Measurements from ENCODE around the gene RFTN1.
"Not testable (repeated sequence)": the region's sequence is repeated elsewhere in the genome, so short reads cannot be mapped to it uniquely, and the experiment has no call there.

The RFTN1 gene

GRCh38 chr3:16317561-16317945 is 195.9 kb downstream of the RFTN1 start:
- DNase-seq, result no peak

DNA sequence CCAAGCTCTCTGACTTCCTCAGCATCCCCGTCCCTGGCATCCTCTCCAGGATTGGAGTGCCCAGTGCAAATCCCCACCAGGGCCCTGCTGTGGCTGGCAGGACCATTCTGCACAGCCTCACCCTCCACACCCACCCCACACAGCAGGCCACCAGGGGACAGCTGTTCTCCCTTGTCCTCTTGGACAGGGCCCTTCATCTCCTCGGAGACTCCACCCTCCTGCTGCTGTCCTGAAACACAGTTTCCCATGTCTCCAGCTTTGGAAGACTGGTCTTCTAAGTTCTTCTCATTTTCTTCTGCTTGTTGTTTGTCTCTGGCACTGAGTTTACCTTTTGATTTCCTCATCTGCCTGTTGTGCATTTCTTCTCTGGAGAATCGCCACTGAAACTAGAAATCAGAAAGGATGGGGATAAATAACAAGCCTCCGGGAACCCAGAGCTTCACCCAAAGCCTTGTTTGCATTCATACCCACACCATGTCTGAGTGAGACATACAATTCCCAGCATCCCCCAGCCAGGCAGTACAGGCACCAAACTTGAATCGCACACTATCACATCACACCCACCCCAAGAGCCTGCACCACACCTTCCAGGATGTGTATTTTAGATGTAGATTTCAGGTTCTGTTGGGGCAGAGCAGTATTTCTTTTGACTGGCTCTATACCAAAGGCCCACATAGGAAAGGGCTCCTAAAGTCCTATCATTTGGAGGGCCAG is 196.5 kb downstream of the RFTN1 start:
- no peak for DNase-seq

DNA sequence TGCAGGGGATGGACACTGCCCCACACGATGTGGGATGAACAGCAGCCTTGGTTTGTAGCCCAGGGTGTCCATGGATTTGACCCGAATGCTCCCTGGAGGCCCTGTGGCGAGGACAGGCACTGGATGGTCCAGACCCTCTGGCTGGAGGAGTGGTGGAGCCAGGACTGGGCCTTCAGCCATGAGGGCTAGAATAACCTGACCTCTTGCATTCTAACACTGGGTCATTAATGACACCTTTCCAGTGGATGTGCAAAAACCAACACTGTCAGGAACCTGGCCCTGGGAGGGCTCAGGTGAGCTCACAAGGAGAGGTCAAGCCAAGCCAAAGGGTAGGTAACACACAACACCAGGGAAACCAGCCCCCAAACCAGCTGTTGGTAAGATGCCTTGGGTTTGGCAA is 197.1 kb downstream of the RFTN1 start:
- no peak for DNase-seq

DNA sequence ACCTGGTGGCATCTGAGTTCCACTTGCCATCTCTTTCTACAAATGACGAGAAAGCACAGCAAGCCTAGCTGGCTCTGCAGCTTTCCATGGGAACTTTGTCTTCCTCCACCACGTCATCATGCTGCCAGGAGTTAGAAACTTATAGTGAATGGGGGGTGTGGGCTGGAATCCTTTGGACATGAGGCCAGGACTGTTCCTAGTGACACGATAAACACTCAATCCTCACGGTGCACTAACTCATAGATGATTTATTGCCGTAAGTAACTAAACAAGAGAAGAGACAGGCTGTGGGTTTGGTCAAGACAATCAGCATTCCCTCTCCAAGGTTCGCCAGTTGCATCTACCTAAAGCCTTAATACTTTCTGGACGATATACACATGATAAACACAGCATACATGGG is 197.9 kb downstream of the RFTN1 start:
- no peak for DNase-seq

GRCh38 chr3:16313886-16314645 is 199.4 kb downstream of the RFTN1 start:
- DNase-seq, result no peak

DNA sequence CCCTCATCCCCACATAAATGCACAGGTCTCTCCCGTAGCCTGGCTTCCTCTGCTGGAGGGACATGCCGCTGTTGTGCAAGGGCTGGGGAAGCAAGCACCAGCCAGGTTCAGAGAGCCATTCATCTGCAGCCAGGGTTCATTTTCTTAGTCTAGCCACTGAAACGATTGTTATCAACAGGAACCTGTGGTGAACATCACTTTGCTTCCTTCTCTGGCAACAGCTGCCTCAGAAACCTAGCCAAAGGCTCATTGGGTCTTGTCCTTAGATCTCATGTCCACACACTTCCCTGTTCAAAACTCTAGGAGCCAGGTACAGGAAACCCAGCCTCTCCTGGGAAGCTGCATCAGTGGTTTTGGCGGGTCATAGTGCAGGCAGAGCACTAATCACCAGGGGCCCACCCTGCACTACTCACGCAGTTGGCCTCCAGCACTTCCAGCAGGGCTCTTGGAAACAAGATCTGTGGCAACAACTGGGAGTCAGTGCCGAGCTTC is 201.5 kb downstream of the RFTN1 start:
- DNase-seq, result peak; percentile 77

GRCh38 chr3:16310486-16310885 is 203.0 kb downstream of the RFTN1 start:
- not testable (repeated sequence) for DNase-seq

GRCh38 chr3:16309558-16309957 is 203.9 kb downstream of the RFTN1 start:
- peak; percentile 85 for DNase-seq

- no peak for DNase-seq
Observed at GRCh38 chr3:16308727-16309126, 204.8 kb downstream of the RFTN1 start.

DNA sequence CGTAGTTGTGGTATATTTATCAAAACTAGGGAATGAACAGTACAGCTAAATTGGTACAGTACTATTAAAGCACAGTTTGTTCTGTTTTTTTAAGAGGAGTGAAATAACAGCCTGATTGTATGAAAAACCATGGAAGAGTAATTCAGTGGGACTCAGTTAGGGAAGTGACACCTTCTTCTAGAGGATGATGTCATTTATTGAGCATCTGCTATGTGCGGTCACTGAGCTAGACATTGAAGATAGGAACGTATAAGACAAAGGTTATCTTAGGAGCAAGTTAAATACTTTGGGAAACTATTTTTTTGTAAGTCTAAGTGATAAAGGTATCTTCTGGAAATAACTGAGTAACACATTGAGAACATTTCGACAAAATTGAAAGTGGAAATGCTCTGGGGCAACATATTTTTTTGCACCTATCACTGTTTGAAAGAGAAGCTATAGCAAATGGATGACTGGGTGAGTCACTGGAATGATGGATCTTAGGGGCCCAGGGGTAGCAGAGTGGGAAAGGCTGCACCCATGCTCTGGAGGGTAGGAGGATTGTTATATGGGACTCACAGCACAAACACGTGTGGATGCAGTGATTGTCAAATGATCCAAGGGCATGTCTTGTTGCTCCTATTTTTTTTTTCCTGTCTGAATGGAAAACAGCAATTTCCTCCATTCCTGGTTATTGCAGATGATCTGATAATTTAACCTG is 205.5 kb downstream of the RFTN1 start:
- DNase-seq, result no peak

GRCh38 chr3:16305111-16305541 is 208.4 kb downstream of the RFTN1 start:
- DNase-seq, result peak; percentile 71

GRCh38 chr3:16304061-16305010 is 209.2 kb downstream of the RFTN1 start:
- DNase-seq, result no peak

GRCh38 chr3:16303037-16303575 is 210.4 kb downstream of the RFTN1 start:
- no peak for DNase-seq

DNA sequence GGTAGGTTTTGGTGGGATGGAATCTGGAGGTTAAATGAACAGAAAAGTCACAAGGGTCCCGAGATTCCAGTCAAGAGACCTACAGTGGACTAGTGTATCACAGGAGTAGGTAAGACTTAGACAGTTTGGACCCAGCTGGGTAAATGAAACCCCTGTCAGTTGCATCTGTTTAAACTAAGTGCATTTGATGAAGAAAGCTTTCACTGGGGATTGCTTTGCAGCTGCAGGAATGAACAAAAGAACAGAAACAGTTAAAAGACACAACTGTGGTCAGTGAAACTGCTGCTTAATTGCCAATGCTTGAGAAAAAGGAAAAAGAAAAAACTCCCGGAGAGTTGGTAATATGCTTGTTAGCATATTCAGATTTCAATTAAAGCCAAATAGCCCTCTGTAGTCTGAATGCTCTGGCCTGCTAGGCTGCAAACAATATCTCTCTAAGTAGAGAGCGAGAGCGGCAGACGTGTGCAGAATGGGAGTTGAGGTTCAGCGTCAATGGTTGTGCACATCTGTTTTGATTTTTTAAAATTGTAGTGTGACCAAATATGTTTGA is 211.3 kb downstream of the RFTN1 start:
- no peak for DNase-seq

DNA sequence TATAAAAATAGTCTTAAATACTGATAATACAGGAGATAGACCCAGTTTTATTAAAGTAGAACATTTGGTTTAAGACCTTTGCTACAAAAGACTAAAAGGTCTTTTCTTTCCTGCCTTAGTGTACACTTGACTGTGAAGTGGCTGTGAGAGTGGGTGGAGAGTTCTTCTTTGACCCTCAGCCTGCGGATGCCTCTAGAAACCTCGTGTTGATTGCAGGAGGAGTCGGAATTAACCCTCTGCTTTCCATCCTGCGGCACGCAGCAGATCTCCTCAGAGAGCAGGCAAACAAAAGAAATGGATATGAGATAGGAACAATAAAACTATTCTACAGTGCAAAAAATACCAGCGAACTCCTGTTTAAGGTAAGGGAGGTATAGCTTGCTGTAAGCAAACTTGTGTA is 212.0 kb downstream of the RFTN1 start:
- peak; percentile 48 for DNase-seq

- peak; percentile 81 for DNase-seq
Observed at GRCh38 chr3:16300881-16301359, 212.6 kb downstream of the RFTN1 start.

- DNase-seq, result peak; percentile 50
Observed at GRCh38 chr3:16300307-16300706, 213.2 kb downstream of the RFTN1 start.

DNA sequence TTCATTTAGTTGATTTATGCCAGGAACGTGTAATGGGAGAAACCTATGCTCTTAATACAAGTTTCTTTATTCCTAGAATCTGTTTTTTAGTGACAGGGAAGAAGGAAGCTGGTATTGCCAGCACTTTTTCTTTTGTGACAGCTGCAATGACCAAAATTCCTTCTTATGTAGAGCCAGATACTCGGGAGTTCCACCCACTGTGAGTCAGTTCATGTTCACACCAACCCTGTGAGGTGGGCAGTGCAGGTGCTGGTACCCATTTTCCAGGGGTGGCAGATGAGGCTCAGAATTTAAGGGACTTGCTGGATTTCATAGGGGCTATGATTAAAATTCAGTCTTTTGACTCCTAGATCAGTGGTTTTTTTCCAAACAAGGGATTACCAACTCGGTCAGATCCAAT is 213.8 kb downstream of the RFTN1 start:
- no peak for DNase-seq

DNA sequence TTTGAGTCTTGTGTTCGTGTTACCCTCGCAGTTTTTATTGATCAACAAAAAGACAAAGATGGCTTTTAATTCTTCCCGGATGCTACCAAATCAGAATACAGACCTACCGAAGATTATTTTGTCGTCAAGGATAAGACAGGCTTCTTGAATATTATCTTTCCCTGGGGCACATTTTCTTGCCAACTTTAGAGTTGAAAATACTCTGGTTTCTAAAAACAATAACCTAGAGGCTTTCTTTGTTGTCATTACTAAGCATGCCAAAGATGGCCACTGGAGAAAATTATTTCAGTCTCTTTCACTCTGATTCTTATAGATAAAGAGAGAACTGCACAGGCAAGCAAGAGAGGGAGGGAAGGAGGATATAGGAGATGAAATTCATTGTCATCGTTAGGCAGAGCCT is 214.6 kb downstream of the RFTN1 start:
- no peak for DNase-seq

- DNase-seq, result no peak
Observed at GRCh38 chr3:16297997-16298885, 215.3 kb downstream of the RFTN1 start.

All from CD4-positive, alpha-beta T cell treated with Interleukin-17A for 1 hour (primary cell).